ENCODE data around the gene CELF2.

Gene CELF2

DNA sequence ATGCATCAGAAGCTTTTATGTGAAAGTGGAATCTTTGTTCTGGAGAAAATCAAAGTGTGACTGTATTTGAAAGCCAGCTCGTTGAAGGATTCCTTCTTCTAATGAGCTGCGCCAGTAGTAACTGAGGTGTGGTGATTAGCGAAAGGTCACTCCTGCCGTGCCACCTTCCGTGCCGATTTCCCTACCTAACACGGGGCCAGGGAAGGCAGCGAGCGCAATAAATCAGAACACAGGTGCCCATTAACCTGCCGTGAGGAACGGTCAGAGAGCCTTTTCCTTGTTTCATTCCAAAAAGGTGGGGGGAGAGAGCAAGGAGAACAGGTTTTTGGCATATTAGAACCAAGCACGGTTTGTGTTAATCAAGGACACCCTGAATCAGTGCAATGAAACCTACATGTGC lies 258.0 kb downstream of the CELF2 start:
- in situ Hi-C loops (cut with HindIII; ENCODE audit: low sequenced_read_pairs) = no loop called here
- no peak for DNase-seq (ENCODE audit: low read depth, low spot score)
- no peak overlapping the region for H3K4me3 ChIP-seq (ENCODE audit: low read depth, low read length)
- TF ChIP-seq, protein P1, sequence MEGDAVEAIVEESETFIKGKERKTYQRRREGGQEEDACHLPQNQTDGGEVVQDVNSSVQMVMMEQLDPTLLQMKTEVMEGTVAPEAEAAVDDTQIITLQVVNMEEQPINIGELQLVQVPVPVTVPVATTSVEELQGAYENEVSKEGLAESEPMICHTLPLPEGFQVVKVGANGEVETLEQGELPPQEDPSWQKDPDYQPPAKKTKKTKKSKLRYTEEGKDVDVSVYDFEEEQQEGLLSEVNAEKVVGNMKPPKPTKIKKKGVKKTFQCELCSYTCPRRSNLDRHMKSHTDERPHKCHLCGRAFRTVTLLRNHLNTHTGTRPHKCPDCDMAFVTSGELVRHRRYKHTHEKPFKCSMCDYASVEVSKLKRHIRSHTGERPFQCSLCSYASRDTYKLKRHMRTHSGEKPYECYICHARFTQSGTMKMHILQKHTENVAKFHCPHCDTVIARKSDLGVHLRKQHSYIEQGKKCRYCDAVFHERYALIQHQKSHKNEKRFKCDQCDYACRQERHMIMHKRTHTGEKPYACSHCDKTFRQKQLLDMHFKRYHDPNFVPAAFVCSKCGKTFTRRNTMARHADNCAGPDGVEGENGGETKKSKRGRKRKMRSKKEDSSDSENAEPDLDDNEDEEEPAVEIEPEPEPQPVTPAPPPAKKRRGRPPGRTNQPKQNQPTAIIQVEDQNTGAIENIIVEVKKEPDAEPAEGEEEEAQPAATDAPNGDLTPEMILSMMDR (IDR thresholded peaks at IDR 0.05; ENCODE audit: low read depth, low read length) = no peak

GRCh38 chr10:11276449-11276990 lies 258.8 kb downstream of the CELF2 start:
- DNase-seq (ENCODE audit: low read depth, low spot score) = no peak
- TF ChIP-seq, protein P1 (IDR thresholded peaks at IDR 0.05; ENCODE audit: low read depth, low read length) = no peak
- in situ Hi-C loops (cut with HindIII; ENCODE audit: low sequenced_read_pairs) = no loop called here
- no peak overlapping the region for H3K4me3 ChIP-seq (ENCODE audit: low read depth, low read length)

DNA sequence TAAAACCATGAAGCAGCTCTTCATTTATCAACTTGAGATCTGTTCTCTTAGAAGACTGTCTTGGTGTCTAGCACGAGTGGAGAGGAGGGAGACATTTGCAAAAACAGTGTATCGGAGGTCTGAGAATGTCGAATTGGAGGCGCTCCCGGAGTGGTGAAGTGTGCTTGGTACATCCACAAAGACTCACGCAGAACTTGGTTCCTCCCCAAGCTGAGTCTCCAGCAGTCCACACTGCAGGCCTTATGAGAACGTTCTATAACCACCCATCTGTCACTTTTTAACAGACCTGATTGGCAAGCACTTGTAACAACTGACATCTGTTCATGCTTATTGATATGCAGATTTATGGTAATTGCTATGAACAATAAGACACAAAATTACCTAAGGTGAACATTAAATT lies 261.6 kb downstream of the CELF2 start:
- in situ Hi-C loops (cut with HindIII; ENCODE audit: low sequenced_read_pairs) = no loop called here
- DNase-seq (ENCODE audit: low read depth, low spot score) = no peak
- H3K4me3 ChIP-seq (ENCODE audit: low read depth, low read length) = no peak overlapping the region
- TF ChIP-seq, protein P1 (IDR thresholded peaks at IDR 0.05; ENCODE audit: low read depth, low read length) = no peak

DNA sequence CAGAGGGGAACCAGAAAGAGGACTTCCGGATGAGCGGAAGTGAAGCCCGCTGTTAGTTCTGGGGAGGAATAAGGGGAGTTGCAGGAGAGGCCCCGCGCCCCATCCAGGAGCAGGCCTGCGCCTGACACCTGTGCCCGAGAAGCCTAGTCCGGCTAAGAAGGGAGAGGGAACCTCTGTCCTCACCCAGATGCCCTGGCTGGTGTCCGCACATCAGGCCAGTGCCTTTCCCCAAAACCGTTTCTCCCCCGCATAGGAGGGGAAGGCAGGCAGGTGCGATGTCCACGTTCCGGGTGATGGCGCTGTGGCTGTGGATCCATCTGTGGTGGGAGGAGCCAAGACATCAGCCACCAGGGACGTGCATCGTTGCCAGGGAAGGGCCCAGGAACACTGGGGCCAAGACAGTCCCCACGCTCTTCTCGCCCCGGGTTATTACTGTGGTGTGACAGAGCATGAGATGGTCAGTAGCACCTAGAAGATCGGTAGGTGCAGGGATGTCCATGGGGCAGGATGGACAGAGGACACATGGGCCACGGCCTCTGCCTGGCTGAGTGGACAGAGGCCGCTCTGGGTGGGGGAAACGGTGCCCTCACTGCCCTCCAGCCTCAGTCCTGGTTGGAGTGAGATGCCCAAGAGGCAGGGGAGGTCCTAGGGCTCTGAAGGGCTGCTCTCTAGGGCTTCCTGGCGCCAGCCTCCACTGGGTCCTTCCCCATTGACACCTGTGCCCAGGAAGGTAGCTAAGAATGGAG lies 262.7 kb downstream of the CELF2 start:
- in situ Hi-C loops (cut with HindIII; ENCODE audit: low sequenced_read_pairs) = no loop called here
- TF ChIP-seq, protein P1 (IDR thresholded peaks at IDR 0.05; ENCODE audit: low read depth, low read length) = no peak
- no peak for DNase-seq (ENCODE audit: low read depth, low spot score)
- H3K4me3 ChIP-seq (ENCODE audit: low read depth, low read length) = no peak overlapping the region

DNA sequence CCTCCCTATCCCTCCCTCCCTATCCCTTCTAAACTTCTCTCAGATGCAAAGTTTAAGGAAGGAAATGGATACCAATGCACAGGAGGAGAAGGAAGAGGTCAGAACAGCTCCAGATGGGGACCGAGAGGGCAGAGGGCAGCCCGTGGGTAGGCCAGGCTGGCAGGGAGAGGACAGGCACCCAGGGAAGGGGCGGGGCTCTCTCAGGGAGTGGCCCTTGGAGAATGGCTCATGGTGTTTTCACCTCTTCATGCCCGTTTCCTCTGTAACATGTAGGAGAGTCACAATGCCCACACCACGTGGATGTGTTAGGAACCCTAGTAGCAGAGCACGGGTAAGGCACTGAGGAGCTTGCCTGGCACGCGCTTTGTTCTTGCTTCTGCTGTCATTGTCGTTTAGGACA lies 264.5 kb downstream of the CELF2 start:
- TF ChIP-seq, protein P1 (IDR thresholded peaks at IDR 0.05; ENCODE audit: low read depth, low read length) = no peak
- in situ Hi-C loops (cut with HindIII; ENCODE audit: low sequenced_read_pairs) = no loop called here

GRCh38 chr10:11282661-11283060 lies 265.0 kb downstream of the CELF2 start:
- in situ Hi-C loops (cut with HindIII; ENCODE audit: low sequenced_read_pairs) = no loop called here
- H3K4me3 ChIP-seq (ENCODE audit: low read depth, low read length) = no peak overlapping the region
- TF ChIP-seq, protein P1 (IDR thresholded peaks at IDR 0.05; ENCODE audit: low read depth, low read length) = no peak
- DNase-seq (ENCODE audit: low read depth, low spot score) = no peak

More for the DNA sequence above, 264.5 kb downstream of the CELF2 start:
- no peak overlapping the region for H3K4me3 ChIP-seq (ENCODE audit: low read depth, low read length)
- no peak for DNase-seq (ENCODE audit: low read depth, low spot score)

All from astrocyte of the spinal cord (primary cell).